Ascending aorta (tissue), 2 donors: ENCODE data around the gene HPS4. TPM values are rescaled to one million over a fixed set of nuclear protein-coding genes. Genes with fewer than 3 reads are reported as not detected.

ENCODE experiments used
- DNase-seq, 2 donors: peaks; one replicate each; pipeline ENCODE4 v3.0.0-alpha.2; 2019; ENCODE audit warnings: low spot score in 2 of 2
- H3K27ac ChIP-seq, 2 donors: fragments of 200-600 bp; sonication (generic); one replicate each; pipeline ENCODE4 v1.5.1; 2016 to 2017; ENCODE audit warnings: mild to moderate bottlenecking in 1 of 2
- H3K27me3 ChIP-seq: fragments of 200-600 bp; sonication (generic); one replicate; pipeline ENCODE4 v1.5.1; 2017
- H3K36me3 ChIP-seq, 2 donors: fragments of 200-600 bp; sonication (generic); one replicate each; pipeline ENCODE4 v1.5.1; 2016
- H3K4me1 ChIP-seq, 2 donors: fragments of 200-600 bp; sonication (generic); one replicate each; pipeline ENCODE4 v1.5.1; 2016 to 2017; ENCODE audit warnings: mild to moderate bottlenecking in 1 of 2
- H3K4me3 ChIP-seq, 2 donors: fragments of 200-600 bp; sonication (generic); one replicate each; pipeline ENCODE4 v1.5.1; 2016 to 2017; ENCODE audit warnings: mild to moderate bottlenecking in 1 of 2
- H3K9me3 ChIP-seq, 2 donors: fragments of 200-600 bp; sonication (generic); one replicate each; pipeline ENCODE4 v1.5.1; 2016
- intact Hi-C: fragments of 100-400 bp; cut with DNase I; formaldehyde crosslinking; loops from one replicate; pipeline ENCODE4 v1.15.1; 2023
- total RNA-seq: library from RNA; depleted of rRNA; stranded (reverse); fragments of >200 nt; gene quantifications from one replicate; pipeline ENCODE4 v1.1.0, GENCODE V29; 2016
- TF ChIP-seq, protein P1 (sequence below), 3 experiments: fragments of 200-600 bp in 2 of 3; fragments of 450-650 bp in 1 of 3; sonication (generic) in 2 of 3; IDR thresholded peaks; one replicate each; pipeline ENCODE4 v1.5.1; 2016 to 2019; ENCODE audit warnings: antibody characterized with exemption in 3 of 3, mild to moderate bottlenecking in 1 of 3, moderate library complexity in 1 of 3

HPS4 gene
- total RNA-seq, 1 donor from 2014 or later = 39.3 TPM

DNA sequence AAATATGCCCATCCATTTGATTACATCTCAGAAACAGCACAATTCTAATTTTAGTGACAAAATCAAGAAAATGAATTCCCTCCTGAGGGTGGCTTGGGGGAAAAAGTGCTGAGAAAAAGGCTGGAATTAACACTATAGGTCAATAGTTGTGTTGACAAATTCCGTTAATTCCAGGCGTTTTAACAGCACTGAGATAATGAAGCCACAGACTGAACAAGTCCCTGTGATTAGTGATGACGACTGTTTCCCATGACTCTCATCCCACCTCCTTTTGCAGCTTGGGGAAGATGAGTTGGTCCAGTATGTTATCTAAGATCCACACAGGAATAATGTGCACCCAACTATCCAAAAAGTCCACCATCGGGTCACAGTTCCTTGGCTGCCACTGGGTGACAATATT is 12.9 kb upstream of the HPS4 start:
- Histone ChIP-seq H3K4me1 (no peaks in the 10 kb centered on the region), H3K27ac (no peak overlapping the region), H3K27me3 (no peaks in the 10 kb centered on the region), H3K4me3 (no peak overlapping the region), H3K36me3 (peaks cover 93 to 94% of the 10 kb centered on the region in 2 donors), H3K9me3 (no peaks in the 10 kb centered on the region)
- intact Hi-C loops = no loop called here
- TF ChIP-seq, protein P1, sequence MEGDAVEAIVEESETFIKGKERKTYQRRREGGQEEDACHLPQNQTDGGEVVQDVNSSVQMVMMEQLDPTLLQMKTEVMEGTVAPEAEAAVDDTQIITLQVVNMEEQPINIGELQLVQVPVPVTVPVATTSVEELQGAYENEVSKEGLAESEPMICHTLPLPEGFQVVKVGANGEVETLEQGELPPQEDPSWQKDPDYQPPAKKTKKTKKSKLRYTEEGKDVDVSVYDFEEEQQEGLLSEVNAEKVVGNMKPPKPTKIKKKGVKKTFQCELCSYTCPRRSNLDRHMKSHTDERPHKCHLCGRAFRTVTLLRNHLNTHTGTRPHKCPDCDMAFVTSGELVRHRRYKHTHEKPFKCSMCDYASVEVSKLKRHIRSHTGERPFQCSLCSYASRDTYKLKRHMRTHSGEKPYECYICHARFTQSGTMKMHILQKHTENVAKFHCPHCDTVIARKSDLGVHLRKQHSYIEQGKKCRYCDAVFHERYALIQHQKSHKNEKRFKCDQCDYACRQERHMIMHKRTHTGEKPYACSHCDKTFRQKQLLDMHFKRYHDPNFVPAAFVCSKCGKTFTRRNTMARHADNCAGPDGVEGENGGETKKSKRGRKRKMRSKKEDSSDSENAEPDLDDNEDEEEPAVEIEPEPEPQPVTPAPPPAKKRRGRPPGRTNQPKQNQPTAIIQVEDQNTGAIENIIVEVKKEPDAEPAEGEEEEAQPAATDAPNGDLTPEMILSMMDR (IDR thresholded peaks at IDR 0.05) = no peak
- no peak for DNase-seq

DNA sequence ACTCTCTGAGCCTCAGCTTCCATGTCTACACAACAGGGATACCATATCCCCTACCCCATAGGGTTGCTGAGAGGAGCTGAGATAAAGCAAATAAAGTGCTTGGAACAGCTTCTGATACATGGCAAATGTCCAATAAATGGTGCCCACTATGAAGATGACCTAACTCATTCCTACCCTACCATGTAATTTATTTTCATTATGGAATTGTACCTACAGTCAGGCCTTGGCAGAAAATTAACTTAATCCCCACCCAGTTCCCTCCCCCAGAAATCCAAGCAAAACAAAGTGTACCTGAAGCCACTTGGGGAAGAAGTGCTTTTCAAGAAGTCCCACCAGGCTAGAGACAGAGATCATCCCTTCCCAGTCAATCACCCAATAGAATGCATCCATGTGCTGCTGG is 10.9 kb upstream of the HPS4 start:
- TF ChIP-seq, protein P1 (IDR thresholded peaks at IDR 0.05) = no peak
- Histone ChIP-seq H3K36me3 (peaks cover 83 to 92% of the 10 kb centered on the region in 2 donors), H3K4me3 (no peak overlapping the region), H3K27me3 (no peaks in the 10 kb centered on the region), H3K9me3 (no peaks in the 10 kb centered on the region), H3K27ac (no peak overlapping the region), H3K4me1 (no peaks in the 10 kb centered on the region)
- intact Hi-C loops = no loop called here
- DNase-seq = no peak

- Histone ChIP-seq H3K27me3 (no peaks in the 10 kb centered on the region), H3K4me3 (no peak overlapping the region), H3K4me1 (no peaks in the 10 kb centered on the region), H3K9me3 (no peaks in the 10 kb centered on the region), H3K27ac (no peak overlapping the region), H3K36me3 (peaks cover 76 to 94% of the 10 kb centered on the region in 2 donors)
- intact Hi-C loops = no loop called here
- TF ChIP-seq, protein P1 (IDR thresholded peaks at IDR 0.05) = no peak
- no peak for DNase-seq
Observed at GRCh38 chr22:26492220-26492619, 8.6 kb upstream of the HPS4 start.

DNA sequence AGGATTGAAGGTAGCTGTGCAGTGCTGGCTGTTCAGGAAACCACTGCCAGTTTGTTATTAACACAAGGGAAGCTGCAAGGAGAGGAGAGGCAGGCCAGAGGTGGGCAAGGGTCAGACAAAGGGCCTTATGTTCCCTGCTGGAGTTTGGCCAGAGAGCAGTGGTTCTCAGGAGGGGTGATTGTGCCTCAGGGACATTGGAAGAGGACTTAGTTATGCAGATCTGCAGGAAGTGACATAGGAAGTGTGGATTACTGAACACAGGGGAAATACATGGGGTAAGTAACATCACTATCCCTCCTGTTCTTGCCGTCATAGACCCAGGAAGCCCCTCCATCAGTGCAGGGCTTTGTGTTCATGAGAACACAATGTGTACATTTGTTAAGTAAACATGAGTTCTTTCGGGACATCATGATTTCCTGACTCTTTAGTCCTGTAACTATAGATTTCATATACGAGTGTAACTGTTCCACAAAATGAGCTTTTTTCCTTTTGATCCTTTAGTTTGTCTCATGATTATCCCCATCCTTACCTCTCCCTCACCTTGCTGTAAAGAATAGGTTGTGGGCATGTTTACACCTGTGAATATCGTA is 6.0 kb upstream of the HPS4 start:
- Histone ChIP-seq H3K27ac (no peak overlapping the region), H3K27me3 (no peaks in the 10 kb centered on the region), H3K4me1 (peaks cover 0 to 4% of the 10 kb centered on the region in 2 donors), H3K9me3 (no peaks in the 10 kb centered on the region), H3K4me3 (no peak overlapping the region), H3K36me3 (peaks cover 53 to 71% of the 10 kb centered on the region in 2 donors)
- TF ChIP-seq, protein P1 (IDR thresholded peaks at IDR 0.05) = no peak
- intact Hi-C loops = no loop called here
- no peak for DNase-seq

DNA sequence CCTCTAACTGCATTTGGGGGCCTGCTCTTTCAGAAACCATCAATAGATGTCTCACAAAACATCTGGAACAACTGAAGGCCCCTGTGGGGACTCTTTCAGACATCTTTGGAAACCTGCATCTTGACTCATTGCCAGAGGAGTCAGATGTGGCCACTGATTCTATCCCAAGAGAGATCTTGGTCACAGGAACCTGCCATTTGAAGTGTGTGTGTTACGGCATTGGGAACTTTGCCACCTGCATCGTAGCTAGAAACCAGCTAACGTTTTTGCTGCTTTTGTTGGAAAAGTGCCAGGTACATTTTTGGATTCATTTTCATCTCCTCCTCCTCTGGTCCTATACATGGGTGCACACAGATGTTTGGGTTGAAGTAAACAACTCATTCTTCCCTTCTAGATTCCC is 4.4 kb upstream of the HPS4 start:
- intact Hi-C loops = no loop called here
- no peaks in the 10 kb centered on the region for H3K9me3 ChIP-seq
- no peaks in the 10 kb centered on the region for H3K27me3 ChIP-seq
- no peak overlapping the region for H3K27ac ChIP-seq
- peaks cover 38 to 56% of the 10 kb centered on the region in 2 donors for H3K36me3 ChIP-seq
- DNase-seq = no peak
- TF ChIP-seq, protein P1 (IDR thresholded peaks at IDR 0.05) = no peak
- no peak overlapping the region for H3K4me3 ChIP-seq
- H3K4me1 ChIP-seq = peaks cover 2 to 10% of the 10 kb centered on the region in 2 donors

GRCh38 chr22:26486394-26486793 is 2.8 kb upstream of the HPS4 start:
- intact Hi-C loops = no loop called here

More at GRCh38 chr22:26486394-26486793, 2.8 kb upstream of the HPS4 start:
- peaks cover 23 to 40% of the 10 kb centered on the region in 2 donors for H3K36me3 ChIP-seq
- DNase-seq = no peak
- H3K4me1 ChIP-seq = peaks cover 6 to 16% of the 10 kb centered on the region in 2 donors
- no peaks in the 10 kb centered on the region for H3K9me3 ChIP-seq
- no peak overlapping the region for H3K27ac ChIP-seq
- H3K27me3 ChIP-seq = no peaks in the 10 kb centered on the region
- TF ChIP-seq, protein P1 (IDR thresholded peaks at IDR 0.05) = no peak
- H3K4me3 ChIP-seq = no peak overlapping the region
